CD4-positive, alpha-beta T cell treated with Interleukin-15 for 1 hour (primary cell): ENCODE measurements around the gene CROCC2.

Experiments used
- DNase-seq: peaks from one replicate; pipeline ENCODE4 v3.0.0-alpha.2; 2020

The CROCC2 gene

GRCh38 chr2:240946654-240947053 is 40.5 kb downstream of the CROCC2 start:
- DNase-seq: peak; percentile 12

- DNase-seq: peak; percentile 6
Observed at GRCh38 chr2:240947176-240947575, 41.0 kb downstream of the CROCC2 start.

GRCh38 chr2:240947607-240948006 is 41.5 kb downstream of the CROCC2 start:
- no peak for DNase-seq

GRCh38 chr2:240948086-240948485 is 42.0 kb downstream of the CROCC2 start:
- peak; percentile 0 for DNase-seq

- DNase-seq: no peak
Observed at GRCh38 chr2:240948905-240949790, 43.0 kb downstream of the CROCC2 start.

GRCh38 chr2:240949791-240950705 is 43.9 kb downstream of the CROCC2 start:
- DNase-seq: no peak

- DNase-seq: no peak
Observed at GRCh38 chr2:240951045-240951594, 45.0 kb downstream of the CROCC2 start.

- peak; percentile 7 for DNase-seq
Observed at GRCh38 chr2:240952496-240953246, 46.5 kb downstream of the CROCC2 start.

- no peak for DNase-seq
Observed at GRCh38 chr2:240953426-240954410, 47.6 kb downstream of the CROCC2 start.

GRCh38 chr2:240954436-240955305 is 48.5 kb downstream of the CROCC2 start:
- DNase-seq: no peak

- DNase-seq: no peak
Observed at GRCh38 chr2:240955306-240956170, 49.4 kb downstream of the CROCC2 start.

- DNase-seq: no peak
Observed at GRCh38 chr2:240956171-240956934, 50.2 kb downstream of the CROCC2 start.

GRCh38 chr2:240956935-240957655 is 51.0 kb downstream of the CROCC2 start:
- DNase-seq: no peak

GRCh38 chr2:240957656-240958365 is 51.7 kb downstream of the CROCC2 start:
- DNase-seq: no peak

GRCh38 chr2:240958366-240959213 is 52.5 kb downstream of the CROCC2 start:
- no peak for DNase-seq
